Inflammatory macrophage (primary cell): ENCODE results near the gene S100A2.
"Not testable (repeated sequence)": the region's sequence is repeated elsewhere in the genome, so short reads cannot be mapped to it uniquely, and the experiment has no call there.

ENCODE experiments used
- DNase-seq, 2 donors: peaks; one replicate each; pipeline ENCODE4 v3.0.0-alpha.2; 2020 to 2022

S100A2 gene

DNA sequence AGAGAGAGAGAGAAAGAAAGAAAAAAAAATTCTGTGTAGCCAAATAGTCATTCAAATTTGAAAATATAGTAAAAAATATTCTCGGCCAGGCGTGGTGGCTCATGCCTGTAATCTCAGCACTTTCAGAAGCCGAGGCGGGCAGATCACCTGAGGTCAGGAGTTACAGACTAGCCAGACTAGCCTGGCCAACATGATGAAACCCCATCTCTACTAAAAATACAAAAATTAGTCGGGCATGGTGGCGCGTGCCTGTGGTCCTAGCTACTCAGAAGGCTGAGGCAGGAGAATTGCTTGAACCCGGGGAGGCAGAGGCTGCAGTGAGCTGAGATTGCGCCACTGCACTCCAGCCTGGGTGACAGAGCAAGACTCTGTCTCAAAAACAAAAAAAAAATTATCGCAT, 22.4 kb upstream of the S100A2 start:
- DNase-seq, result not testable (repeated sequence)

GRCh38 chr1:153587314-153587713, 21.7 kb upstream of the S100A2 start:
- DNase-seq, result no peak

GRCh38 chr1:153586347-153586746, 20.7 kb upstream of the S100A2 start:
- no peak for DNase-seq

DNA sequence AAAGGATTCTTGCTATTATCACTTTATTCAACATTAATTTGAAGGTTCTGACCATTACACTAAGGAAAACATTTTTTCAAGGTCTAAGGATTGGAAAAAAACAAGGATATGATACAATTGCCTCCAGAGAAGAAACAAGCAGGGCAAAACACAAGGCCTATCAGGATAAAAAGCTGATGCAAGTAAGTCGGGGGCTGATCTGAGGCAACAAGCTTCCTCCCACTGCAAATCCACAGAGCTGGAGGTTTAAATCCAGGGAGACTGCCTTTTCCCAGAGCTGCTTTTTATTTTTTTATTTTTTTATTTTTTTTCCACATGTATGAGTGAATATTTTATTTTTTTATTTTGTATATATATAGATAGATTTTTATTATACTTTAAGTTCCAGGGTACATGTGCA, 19.4 kb upstream of the S100A2 start:
- DNase-seq, result peak in 1 of 2 donors; percentile 56

GRCh38 chr1:153583976-153584375, 18.3 kb upstream of the S100A2 start:
- DNase-seq, result no peak

DNA sequence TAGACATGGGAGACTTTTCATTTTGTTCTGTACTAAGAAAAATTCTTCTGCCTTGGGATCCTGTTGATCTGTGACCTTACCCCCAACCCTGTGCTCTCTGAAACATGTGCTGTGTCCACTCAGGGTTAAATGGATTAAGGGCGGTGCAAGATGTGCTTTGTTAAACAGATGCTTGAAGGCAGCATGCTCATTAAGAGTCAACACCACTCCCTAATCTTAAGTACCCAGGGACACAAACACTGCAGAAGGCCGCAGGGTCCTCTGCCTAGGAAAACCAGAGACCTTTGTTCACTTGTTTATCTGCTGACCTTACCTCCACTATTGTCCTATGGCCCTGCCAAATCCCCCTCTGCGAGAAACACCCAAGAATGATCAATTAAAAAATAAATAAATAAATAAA, 17.9 kb upstream of the S100A2 start:
- not testable (repeated sequence) for DNase-seq

- not testable (repeated sequence) for DNase-seq
These were observed 17.2 kb upstream of the S100A2 start for GRCh38 chr1:153582836-153583235.

- DNase-seq, result no peak
These were observed 13.3 kb upstream of the S100A2 start for GRCh38 chr1:153578936-153579335.

GRCh38 chr1:153578490-153578889, 12.8 kb upstream of the S100A2 start:
- DNase-seq, result no peak

GRCh38 chr1:153577624-153578051, 12.0 kb upstream of the S100A2 start:
- DNase-seq, result no peak

DNA sequence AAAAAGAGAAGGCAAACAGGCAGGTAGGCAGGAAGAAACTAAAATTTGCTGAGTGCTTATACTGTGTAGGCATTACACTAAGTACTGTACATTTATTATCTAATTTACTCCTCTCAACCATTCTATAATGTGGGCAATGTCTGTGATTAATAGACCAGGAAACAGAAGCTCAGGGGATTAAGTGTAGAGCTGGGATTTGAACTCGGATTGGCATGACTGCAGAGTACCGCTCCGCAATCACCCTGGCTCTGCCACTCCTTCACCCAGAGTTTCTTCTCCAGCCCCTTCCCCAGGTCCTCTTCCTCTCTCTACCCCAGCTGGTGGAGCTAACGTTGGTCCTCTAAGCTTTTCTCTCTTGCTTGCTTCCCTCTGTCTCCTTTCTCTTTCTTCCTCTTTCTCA, 11.5 kb upstream of the S100A2 start:
- DNase-seq, result peak in 1 of 2 donors; percentile 12

DNA sequence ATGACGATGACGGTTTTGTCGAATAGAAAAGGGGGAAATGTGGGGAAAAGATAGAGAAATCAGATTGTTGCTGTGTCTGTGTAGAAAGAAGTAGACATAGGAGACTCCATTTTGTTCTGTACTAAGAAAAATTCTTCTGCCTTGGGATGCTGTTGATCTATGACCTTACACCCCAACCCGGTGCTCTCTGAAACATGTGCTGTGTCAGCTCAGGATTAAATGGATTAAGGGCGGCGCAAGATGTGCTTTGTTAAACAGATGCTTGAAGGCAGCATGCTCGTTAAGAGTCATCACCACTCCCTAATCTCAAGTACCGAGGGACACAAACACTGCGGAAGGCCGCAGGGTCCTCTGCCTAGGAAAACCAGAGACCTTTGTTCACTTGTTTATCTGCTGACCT, 9.9 kb upstream of the S100A2 start:
- DNase-seq, result not testable (repeated sequence)

GRCh38 chr1:153575081-153575491, 9.4 kb upstream of the S100A2 start:
- DNase-seq, result not testable (repeated sequence)

DNA sequence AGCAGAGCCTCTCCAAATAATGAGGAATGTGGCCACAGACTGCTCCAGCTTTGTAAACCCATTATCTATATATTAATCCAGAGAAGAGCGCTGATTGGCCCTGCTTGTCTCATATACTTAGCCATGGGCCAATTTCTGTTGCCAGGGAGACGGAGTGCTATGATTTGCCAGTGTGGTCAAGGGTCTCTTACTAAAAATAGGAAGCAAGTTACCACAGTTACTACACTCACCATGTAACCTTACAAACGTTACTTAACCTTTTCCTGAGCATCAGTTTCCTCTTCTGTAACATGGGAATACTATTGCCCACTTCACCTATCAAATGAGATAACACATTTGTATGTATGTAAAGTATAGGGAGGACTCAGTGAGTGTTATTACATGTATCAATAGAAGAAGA, 7.7 kb upstream of the S100A2 start:
- DNase-seq, result peak; percentile 75 to 76

DNA sequence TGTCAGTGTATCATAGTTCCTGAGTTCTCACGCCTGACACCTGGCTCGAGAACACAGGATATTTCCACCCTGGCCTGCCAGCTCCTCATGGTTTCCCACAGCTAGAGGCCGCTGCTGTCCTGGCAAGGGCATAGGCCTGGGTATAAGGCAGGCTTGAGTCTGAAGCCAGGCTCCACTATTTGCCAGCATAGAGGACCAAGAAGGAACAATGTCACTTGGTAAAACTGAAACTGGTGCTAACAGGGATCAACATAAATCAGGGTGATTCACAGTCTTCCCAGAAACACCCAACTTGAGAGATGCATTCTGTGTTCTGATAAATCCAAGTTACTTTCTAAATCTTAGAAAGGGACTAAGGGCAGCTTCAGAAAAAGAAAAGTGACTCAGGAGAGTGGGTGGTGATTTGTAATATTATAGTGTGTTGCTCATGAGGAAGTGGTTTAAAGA, 6.9 kb upstream of the S100A2 start:
- peak; percentile 83 to 91 for DNase-seq

GRCh38 chr1:153571706-153572105, 6.1 kb upstream of the S100A2 start:
- no peak for DNase-seq

DNA sequence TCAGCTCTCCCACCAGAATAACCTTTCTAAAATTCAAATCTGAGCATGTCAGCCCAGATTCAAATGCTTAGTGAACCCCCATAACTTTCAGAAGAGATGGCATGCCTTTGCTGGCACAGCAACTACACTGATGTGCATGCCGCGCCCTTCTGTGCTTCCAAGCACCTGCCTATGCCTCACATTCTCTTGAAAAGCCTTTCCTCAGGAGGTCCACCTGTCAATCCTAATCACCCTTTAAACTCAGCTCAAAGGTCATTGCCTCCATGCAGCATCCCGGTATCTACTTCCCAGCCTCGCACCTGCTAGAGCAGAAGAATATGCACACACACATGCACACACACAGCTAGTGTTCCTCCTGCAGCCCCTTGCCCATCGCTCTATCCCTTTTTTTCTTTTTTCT, 5.2 kb upstream of the S100A2 start:
- DNase-seq, result no peak

DNA sequence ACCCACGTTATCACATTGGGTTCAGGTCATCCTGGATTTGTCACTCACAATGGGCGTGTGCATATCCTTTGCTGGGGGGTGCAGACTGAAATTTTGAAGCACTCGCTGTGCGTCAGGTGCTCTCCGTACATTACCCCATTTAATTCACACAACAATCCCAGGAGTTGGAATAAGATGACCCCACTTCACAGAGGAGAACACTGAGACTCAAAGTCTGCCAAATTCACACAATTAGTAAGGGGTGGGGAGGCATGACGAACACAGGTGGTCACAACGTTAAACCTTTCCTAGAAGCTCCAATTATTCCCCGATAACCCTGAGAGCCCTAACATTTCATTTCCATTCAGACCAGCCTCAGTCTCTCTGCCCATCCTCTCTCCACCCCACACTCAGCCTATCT, 3.8 kb upstream of the S100A2 start:
- no peak for DNase-seq

- DNase-seq, result peak; percentile 80 to 83
These were observed 2.9 kb upstream of the S100A2 start for GRCh38 chr1:153568367-153569099.

- no peak for DNase-seq
These were observed 2.1 kb upstream of the S100A2 start for GRCh38 chr1:153567621-153568366.

- DNase-seq, result peak; percentile 97 to 98
These were observed 1.0 kb upstream of the S100A2 start for GRCh38 chr1:153566414-153567371.

DNA sequence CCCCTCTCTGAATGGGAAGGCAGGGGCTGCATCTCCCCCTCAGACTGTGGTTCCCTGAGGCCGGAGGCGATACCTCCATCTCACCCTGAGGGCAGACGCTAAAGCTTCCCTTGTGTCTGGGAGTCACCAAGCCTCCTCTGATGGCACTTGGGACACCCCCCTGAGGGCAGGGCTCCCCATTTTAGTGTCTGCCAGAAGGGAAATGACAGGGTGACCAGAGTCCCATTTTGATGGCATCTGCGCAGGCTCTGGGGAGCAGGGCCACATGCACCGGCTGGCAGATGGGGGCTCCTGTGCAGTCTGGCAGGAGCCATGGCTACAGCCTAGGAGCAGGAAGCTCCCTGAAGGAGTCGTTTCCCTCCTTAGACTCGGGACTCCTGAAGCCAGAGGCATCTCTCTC, 1.7 kb downstream of the S100A2 start:
- no peak for DNase-seq

DNA sequence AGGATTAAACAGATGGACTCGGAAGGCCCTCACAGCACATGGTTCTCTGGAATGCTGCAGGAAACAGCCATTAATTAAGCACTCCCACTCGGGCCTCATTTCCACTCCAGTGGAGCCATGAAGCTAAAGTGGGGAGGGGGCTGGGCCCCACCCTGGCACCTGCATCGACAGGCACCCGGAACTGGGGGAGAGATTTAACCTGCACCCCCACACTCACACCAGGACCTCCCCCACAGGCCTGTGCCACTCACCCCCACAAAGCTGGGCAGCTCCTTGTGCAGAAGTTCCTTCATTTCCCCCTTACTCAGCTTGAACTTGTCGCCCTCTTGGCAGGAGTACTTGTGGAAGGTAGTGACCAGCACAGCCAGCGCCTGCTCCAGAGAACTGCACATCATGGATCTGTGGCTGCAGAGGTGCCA, 2.2 kb downstream of the S100A2 start:
- DNase-seq, result peak in 1 of 2 donors; percentile 61
